Neural cell (in vitro differentiated cells): ENCODE measurements around the gene CDKN3.

ENCODE experiments used
- EP300 ChIP-seq: fragments of 450-650 bp; conservative IDR thresholded peaks from 2 replicates; pipeline ENCODE4 v1.6.1; 2014; ENCODE audit warnings: antibody characterized with exemption, mild to moderate bottlenecking, moderate library complexity; ENCODE audit not compliant: poor library complexity, severe bottlenecking
- EZH2 ChIP-seq: fragments of 200-600, 300-800 bp; shearing (Covaris generic), sonication (generic); IDR thresholded peaks from 2 replicates; pipeline ENCODE4 v1.6.1; 2014; ENCODE audit warnings: antibody characterized with exemption, low read length, borderline replicate concordance, mild to moderate bottlenecking; ENCODE audit not compliant: insufficient read depth, poor library complexity, severe bottlenecking
- POLR2AphosphoS5 ChIP-seq: IDR thresholded peaks from 2 replicates; pipeline ENCODE4 v1.6.1; 2012
- SMC3 ChIP-seq: fragments of 450-650 bp; conservative IDR thresholded peaks from 2 replicates; pipeline ENCODE4 v1.6.1; 2014; ENCODE audit warnings: antibody characterized with exemption, mild to moderate bottlenecking, moderate library complexity; ENCODE audit not compliant: poor library complexity
- TF ChIP-seq, protein P1 (sequence below): fragments of 450-650 bp; IDR thresholded peaks from 2 replicates; pipeline ENCODE4 v1.5.1; 2014; ENCODE audit warnings: antibody characterized with exemption, mild to moderate bottlenecking, moderate library complexity; ENCODE audit not compliant: poor library complexity, severe bottlenecking
- TF ChIP-seq, protein P2 (sequence below): IDR thresholded peaks from 2 replicates; pipeline ENCODE4 v1.6.1; 2012; ENCODE audit warnings: borderline replicate concordance

- TF ChIP-seq POLR2AphosphoS5 (no peak), EZH2 (no peak), EP300 (no peak), SMC3 (no peak)
- TF ChIP-seq, protein P1, sequence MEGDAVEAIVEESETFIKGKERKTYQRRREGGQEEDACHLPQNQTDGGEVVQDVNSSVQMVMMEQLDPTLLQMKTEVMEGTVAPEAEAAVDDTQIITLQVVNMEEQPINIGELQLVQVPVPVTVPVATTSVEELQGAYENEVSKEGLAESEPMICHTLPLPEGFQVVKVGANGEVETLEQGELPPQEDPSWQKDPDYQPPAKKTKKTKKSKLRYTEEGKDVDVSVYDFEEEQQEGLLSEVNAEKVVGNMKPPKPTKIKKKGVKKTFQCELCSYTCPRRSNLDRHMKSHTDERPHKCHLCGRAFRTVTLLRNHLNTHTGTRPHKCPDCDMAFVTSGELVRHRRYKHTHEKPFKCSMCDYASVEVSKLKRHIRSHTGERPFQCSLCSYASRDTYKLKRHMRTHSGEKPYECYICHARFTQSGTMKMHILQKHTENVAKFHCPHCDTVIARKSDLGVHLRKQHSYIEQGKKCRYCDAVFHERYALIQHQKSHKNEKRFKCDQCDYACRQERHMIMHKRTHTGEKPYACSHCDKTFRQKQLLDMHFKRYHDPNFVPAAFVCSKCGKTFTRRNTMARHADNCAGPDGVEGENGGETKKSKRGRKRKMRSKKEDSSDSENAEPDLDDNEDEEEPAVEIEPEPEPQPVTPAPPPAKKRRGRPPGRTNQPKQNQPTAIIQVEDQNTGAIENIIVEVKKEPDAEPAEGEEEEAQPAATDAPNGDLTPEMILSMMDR: no peak
- TF ChIP-seq, protein P2, sequence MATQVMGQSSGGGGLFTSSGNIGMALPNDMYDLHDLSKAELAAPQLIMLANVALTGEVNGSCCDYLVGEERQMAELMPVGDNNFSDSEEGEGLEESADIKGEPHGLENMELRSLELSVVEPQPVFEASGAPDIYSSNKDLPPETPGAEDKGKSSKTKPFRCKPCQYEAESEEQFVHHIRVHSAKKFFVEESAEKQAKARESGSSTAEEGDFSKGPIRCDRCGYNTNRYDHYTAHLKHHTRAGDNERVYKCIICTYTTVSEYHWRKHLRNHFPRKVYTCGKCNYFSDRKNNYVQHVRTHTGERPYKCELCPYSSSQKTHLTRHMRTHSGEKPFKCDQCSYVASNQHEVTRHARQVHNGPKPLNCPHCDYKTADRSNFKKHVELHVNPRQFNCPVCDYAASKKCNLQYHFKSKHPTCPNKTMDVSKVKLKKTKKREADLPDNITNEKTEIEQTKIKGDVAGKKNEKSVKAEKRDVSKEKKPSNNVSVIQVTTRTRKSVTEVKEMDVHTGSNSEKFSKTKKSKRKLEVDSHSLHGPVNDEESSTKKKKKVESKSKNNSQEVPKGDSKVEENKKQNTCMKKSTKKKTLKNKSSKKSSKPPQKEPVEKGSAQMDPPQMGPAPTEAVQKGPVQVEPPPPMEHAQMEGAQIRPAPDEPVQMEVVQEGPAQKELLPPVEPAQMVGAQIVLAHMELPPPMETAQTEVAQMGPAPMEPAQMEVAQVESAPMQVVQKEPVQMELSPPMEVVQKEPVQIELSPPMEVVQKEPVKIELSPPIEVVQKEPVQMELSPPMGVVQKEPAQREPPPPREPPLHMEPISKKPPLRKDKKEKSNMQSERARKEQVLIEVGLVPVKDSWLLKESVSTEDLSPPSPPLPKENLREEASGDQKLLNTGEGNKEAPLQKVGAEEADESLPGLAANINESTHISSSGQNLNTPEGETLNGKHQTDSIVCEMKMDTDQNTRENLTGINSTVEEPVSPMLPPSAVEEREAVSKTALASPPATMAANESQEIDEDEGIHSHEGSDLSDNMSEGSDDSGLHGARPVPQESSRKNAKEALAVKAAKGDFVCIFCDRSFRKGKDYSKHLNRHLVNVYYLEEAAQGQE: no peak
These were observed 27.2 kb downstream of the CDKN3 start for GRCh38 chr14:54423991-54424390.
